A673 (cell line): ENCODE measurements around the gene INCENP. TPM values are rescaled to one million over a fixed set of nuclear protein-coding genes. Genes with fewer than 3 reads are reported as not detected.

Experiments
- BruUV-seq: library from RNA; stranded (reverse); fragments of 400-500 nt; replicated peaks from 2 replicates; lab custom pipeline; 2021; lab: Mats Ljungman, UMichigan
- CTCF ChIA-PET: fragments of 300-600 bp; sonication (Branson Sonifier 250); formaldehyde crosslinking; loops from one replicate; lab custom pipeline; 2022; ENCODE audit warnings: antibody characterized with exemption; lab: Charles Lee
- POLR2A ChIA-PET: fragments of 300-600 bp; sonication (Branson Sonifier 250); formaldehyde crosslinking; loops from one replicate; lab custom pipeline; 2022; ENCODE audit warnings: antibody characterized with exemption; ENCODE audit not compliant: low non-redundant PET; lab: Charles Lee
- DNase-seq: peaks from one replicate; pipeline ENCODE4 v3.0.0-alpha.2; 2015; ENCODE audit warnings: low spot score
- H3K27ac ChIP-seq: fragments of 200-600 bp; sonication (generic); 2 replicates; pipeline ENCODE4 v1.5.1; 2016; ENCODE audit warnings: mixed run types, low read depth, mild to moderate bottlenecking, mixed read lengths, antibody characterized with exemption, low read length; ENCODE audit not compliant: poor library complexity, severe bottlenecking
- H3K27me3 ChIP-seq: fragments of 200-600 bp; sonication (generic); replicated peaks from 2 replicates; pipeline ENCODE4 v1.6.1; 2017; ENCODE audit warnings: mixed run types, low read depth, mild to moderate bottlenecking, mixed read lengths, antibody characterized with exemption, low read length; ENCODE audit not compliant: insufficient read depth, poor library complexity
- H3K36me3 ChIP-seq: fragments of 200-600 bp; sonication (generic); 2 replicates; pipeline ENCODE4 v1.6.1; 2016; ENCODE audit warnings: mixed run types, mild to moderate bottlenecking, mixed read lengths, antibody characterized with exemption, low read length; ENCODE audit not compliant: insufficient read depth, poor library complexity, severe bottlenecking
- H3K4me1 ChIP-seq: fragments of 200-600 bp; sonication (generic); 2 replicates; pipeline ENCODE4 v1.6.1; 2017; ENCODE audit warnings: mixed run types, mild to moderate bottlenecking, mixed read lengths, antibody characterized with exemption, low read length; ENCODE audit not compliant: insufficient read depth, poor library complexity, severe bottlenecking
- H3K4me3 ChIP-seq: fragments of 200-600 bp; sonication (generic); 2 replicates; pipeline ENCODE4 v1.5.1; 2016; ENCODE audit warnings: low read depth, mixed run types, mild to moderate bottlenecking, mixed read lengths, low read length; ENCODE audit not compliant: poor library complexity, severe bottlenecking
- H3K9me3 ChIP-seq: fragments of 200-600 bp; sonication (generic); 2 replicates; pipeline ENCODE4 v1.6.1; 2016; ENCODE audit warnings: mixed run types, low read depth, mild to moderate bottlenecking, mixed read lengths, antibody characterized with exemption, low read length; ENCODE audit not compliant: poor library complexity, severe bottlenecking
- EZH2 ChIP-seq: fragments of 200-600 bp; sonication (generic); IDR thresholded peaks from 2 replicates; pipeline ENCODE4 v1.6.1; 2017; ENCODE audit warnings: borderline replicate concordance, low read depth, mild to moderate bottlenecking, mixed read lengths, antibody characterized with exemption, low read length; ENCODE audit not compliant: poor library complexity, severe bottlenecking
- intact Hi-C: fragments of 100-400 bp; cut with micrococcal nuclease; formaldehyde crosslinking; loops from one replicate; pipeline ENCODE4 v1.10.0; 2022; ENCODE audit not compliant: unreplicated experiment
- total RNA-seq: library from RNA; stranded (reverse); gene quantifications from 2 replicates; pipeline ENCODE4 v1.2.3, GENCODE V29; 2021
- TF ChIP-seq, protein P1 (sequence below): fragments of 300-800, 200-600 bp; sonication (generic); conservative IDR thresholded peaks from 2 replicates; pipeline ENCODE4 v1.5.1; 2017; ENCODE audit warnings: low read depth, mild to moderate bottlenecking, antibody characterized with exemption, low read length, moderate library complexity, mixed read lengths

The INCENP gene
- total RNA-seq, 1 experiment from 2014 or later = 233 TPM

DNA sequence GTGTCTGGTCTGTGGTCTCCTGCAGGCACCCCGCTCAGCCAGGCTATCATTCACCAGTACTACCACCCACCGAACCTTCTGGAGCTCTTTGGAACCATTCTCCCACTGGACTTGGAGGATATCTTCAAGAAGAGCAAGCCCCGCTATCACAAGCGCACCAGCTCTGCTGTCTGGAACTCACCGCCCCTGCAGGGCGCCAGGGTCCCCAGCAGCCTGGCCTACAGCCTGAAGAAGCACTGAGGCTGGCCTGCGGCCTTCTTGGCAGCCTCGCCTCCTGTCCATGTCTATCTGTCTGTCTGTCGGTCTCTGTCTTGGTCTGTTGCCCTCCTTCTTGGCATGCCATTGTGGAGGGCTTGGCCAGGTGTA, 27.9 kb downstream of the INCENP start:
- POLR2A ChIA-PET = no interaction called here
- Histone ChIP-seq H3K36me3 (peaks cover 66% of the 10 kb centered on the region), H3K9me3 (no peaks in the 10 kb centered on the region), H3K4me3 (no peak overlapping the region), H3K27me3 (no peaks in the 10 kb centered on the region), H3K4me1 (no peaks in the 10 kb centered on the region), H3K27ac (no peak overlapping the region)
- TF ChIP-seq EZH2 = no peak
- TF ChIP-seq, protein P1, sequence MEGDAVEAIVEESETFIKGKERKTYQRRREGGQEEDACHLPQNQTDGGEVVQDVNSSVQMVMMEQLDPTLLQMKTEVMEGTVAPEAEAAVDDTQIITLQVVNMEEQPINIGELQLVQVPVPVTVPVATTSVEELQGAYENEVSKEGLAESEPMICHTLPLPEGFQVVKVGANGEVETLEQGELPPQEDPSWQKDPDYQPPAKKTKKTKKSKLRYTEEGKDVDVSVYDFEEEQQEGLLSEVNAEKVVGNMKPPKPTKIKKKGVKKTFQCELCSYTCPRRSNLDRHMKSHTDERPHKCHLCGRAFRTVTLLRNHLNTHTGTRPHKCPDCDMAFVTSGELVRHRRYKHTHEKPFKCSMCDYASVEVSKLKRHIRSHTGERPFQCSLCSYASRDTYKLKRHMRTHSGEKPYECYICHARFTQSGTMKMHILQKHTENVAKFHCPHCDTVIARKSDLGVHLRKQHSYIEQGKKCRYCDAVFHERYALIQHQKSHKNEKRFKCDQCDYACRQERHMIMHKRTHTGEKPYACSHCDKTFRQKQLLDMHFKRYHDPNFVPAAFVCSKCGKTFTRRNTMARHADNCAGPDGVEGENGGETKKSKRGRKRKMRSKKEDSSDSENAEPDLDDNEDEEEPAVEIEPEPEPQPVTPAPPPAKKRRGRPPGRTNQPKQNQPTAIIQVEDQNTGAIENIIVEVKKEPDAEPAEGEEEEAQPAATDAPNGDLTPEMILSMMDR = no peak
- intact Hi-C loops = no loop called here
- CTCF ChIA-PET = no interaction called here
- no TSS peak for BruUV-seq
- no peak for DNase-seq

DNA sequence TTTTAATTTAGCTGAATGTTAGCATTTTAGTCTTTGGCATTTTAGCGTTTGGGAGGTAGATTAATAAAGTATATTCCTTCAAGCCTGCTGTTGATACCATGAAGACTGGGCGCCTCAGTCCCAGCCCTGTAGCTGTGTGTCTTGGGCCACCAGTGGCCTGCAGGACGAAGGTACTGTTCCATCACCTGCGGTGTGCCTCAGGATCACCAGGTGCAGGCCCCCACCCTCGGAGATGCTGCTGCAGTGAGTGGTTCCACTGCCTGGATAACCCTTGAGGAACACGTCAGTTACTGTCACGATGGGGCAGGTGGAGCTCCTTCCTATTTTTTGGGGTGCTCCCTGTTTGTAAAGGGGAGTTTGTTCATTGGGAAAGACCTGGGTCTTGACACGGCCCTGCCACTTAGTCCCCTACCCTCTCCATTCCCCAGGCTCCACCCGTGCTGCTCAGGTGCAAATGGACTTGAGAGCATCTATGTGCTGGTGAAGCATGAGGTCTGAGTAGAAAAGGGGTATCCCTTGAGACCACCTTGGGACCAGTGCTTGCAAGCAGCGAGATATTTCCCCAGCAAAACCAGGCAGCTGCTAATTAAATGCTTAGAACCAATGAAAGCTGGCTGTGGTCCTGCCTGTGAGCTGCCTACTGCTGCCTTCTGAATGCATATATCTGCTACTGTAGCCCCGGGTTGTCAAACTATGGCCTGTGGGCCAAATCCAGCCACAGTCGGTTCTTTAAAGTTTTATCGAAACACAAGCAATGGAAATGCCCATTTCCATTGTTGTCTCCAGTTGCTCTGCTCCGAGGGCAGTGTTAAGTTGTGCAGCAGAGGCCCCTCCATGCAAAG, 28.7 kb downstream of the INCENP start:
- Histone ChIP-seq H3K27me3 (no peaks in the 10 kb centered on the region), H3K27ac (no peak overlapping the region), H3K36me3 (peaks cover 58% of the 10 kb centered on the region), H3K4me3 (no peak overlapping the region), H3K4me1 (no peaks in the 10 kb centered on the region), H3K9me3 (no peaks in the 10 kb centered on the region)
- BruUV-seq = TSS peak; percentile 47
- CTCF ChIA-PET = no interaction called here
- DNase-seq = no peak
- TF ChIP-seq, protein P1 = no peak
- TF ChIP-seq EZH2 = no peak
- intact Hi-C loops = no loop called here
- POLR2A ChIA-PET = no interaction called here

DNA sequence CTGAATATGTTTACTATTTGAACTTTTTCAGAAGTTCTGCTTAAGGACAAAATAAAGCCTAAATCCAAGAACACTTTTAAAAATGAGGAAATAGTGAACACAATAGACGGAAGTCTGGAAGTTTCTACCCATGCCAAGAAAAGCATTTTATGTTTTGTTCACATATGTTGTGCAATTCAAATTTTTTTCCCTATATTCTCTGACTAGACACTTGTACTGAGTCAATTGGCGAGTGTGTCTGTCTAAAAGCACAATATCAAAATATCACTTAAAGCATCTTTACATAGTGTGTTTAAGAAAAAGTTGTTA, 29.2 kb downstream of the INCENP start:
- ChIA-PET POLR2A (interaction anchor here (0.6 kb wide), 1 partner anchor 90 kb away, joined by 3 read pairs; no protein-coding TSS in a partner anchor), CTCF (no interaction called here)
- no TSS peak for BruUV-seq
- Histone ChIP-seq H3K4me1 (no peaks in the 10 kb centered on the region), H3K27me3 (no peaks in the 10 kb centered on the region), H3K9me3 (no peaks in the 10 kb centered on the region), H3K27ac (no peak overlapping the region), H3K4me3 (no peak overlapping the region), H3K36me3 (peaks cover 52% of the 10 kb centered on the region)
- intact Hi-C loops = no loop called here
- no peak for TF ChIP-seq EZH2
- TF ChIP-seq, protein P1 = no peak
- no peak for DNase-seq
